K562 (cell line): Measurements from ENCODE around the gene MACROD2. TPM values are rescaled to one million over a fixed set of nuclear protein-coding genes. Genes with fewer than 3 reads are reported as not detected.

Experiments used
- CHD7 ChIP-seq: fragments of 200-600 bp; sonication (generic); IDR thresholded peaks from one replicate; pipeline ENCODE4 v1.6.1; 2012; ENCODE audit warnings: mild to moderate bottlenecking, low read depth, low read length, inconsistent platforms
- ERF ChIP-seq: fragments of 450-650 bp; formaldehyde crosslinking; IDR thresholded peaks from 2 replicates; pipeline ENCODE4 v1.4.0; 2020; ENCODE audit warnings: mild to moderate bottlenecking, mixed read lengths
- GTF2E2 ChIP-seq: fragments of 200-800 bp; sonication (Bioruptor generic); IDR thresholded peaks from 2 replicates; pipeline ENCODE4 v1.6.1; 2016; ENCODE audit warnings: missing genetic modification characterization, missing compliant biosample characterization
- RB1 ChIP-seq: fragments of 450-650 bp; IDR thresholded peaks from 2 replicates; pipeline ENCODE4 v1.6.1; 2017; ENCODE audit warnings: low read depth, mild to moderate bottlenecking
- SIN3B ChIP-seq: fragments of 450-650 bp; IDR thresholded peaks from 2 replicates; pipeline ENCODE4 v1.6.1; 2017; ENCODE audit warnings: low read depth, mild to moderate bottlenecking, moderate library complexity
- polyA plus RNA-seq, 8 experiments: library from polyadenylated mRNA; depleted of rRNA in 4 of 8; stranded (reverse) in 5 of 8; unstranded in 3 of 8; fragments of >200 nt; fragmentation: Nextera tagmentation in 2 of 8; fragmentation: Illumina TruSeq in 1 of 8; extraction: Ambion mirVana in 2 of 8; extraction: Trizol in 1 of 8; gene quantifications; 2 replicates each; pipeline versions ENCODE4 v1.2.1 to v1.2.3, GENCODE V29; 2011 to 2014; ENCODE audit warnings: inconsistent platforms in 1 of 8, missing spikeins in 1 of 8
- total RNA-seq, 7 experiments: library from RNA; depleted of rRNA in 6 of 7; stranded (reverse); fragments of >200 nt in 6 of 7; fragmentation: Illumina TruSeq in 2 of 7; extraction: Trizol in 2 of 7; gene quantifications; 2 replicates each; pipeline versions ENCODE4 v1.2.1 to v1.2.3, GENCODE V29; 2011 to 2021; ENCODE audit warnings: low replicate concordance in 1 of 7
- TF ChIP-seq, protein P1 (sequence below), 2 experiments: fragments of 450-650 bp in 1 of 2; IDR thresholded peaks; 2 replicates each; pipeline ENCODE4 v1.6.1; 2011 to 2017; ENCODE audit warnings: low read depth in 2 of 2, antibody characterized with exemption in 1 of 2, borderline replicate concordance in 1 of 2, low read length in 1 of 2, mild to moderate bottlenecking in 1 of 2, mixed read lengths in 1 of 2; ENCODE audit not compliant: control insufficient read depth in 1 of 2

Gene MACROD2
- total and polyA plus RNA-seq, 9 of the 15 experiments (the other 6 are each of a cell fraction or from before 2014, with no cell fraction given): not detected

DNA sequence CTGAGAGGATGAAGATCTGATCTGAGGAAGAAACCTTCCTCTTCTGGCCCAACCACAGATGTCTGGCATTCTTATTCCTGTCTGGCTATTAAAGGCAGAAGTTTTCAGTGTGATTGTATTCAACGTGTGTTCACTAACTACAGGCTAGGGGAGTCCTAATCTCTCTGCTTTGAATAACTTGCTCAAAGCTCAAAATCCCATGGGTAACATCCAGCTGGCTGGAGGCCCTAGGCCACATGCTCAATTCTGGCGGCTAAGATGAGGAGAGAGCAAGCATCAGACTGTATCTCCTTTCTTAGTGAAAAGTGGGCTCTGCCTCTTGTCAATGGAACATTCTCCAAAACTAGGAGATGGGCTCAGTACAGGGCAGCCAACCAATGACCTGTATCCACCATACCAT, 2099.9 kb downstream of the MACROD2 start (continued):
- TF ChIP-seq, protein P1, sequence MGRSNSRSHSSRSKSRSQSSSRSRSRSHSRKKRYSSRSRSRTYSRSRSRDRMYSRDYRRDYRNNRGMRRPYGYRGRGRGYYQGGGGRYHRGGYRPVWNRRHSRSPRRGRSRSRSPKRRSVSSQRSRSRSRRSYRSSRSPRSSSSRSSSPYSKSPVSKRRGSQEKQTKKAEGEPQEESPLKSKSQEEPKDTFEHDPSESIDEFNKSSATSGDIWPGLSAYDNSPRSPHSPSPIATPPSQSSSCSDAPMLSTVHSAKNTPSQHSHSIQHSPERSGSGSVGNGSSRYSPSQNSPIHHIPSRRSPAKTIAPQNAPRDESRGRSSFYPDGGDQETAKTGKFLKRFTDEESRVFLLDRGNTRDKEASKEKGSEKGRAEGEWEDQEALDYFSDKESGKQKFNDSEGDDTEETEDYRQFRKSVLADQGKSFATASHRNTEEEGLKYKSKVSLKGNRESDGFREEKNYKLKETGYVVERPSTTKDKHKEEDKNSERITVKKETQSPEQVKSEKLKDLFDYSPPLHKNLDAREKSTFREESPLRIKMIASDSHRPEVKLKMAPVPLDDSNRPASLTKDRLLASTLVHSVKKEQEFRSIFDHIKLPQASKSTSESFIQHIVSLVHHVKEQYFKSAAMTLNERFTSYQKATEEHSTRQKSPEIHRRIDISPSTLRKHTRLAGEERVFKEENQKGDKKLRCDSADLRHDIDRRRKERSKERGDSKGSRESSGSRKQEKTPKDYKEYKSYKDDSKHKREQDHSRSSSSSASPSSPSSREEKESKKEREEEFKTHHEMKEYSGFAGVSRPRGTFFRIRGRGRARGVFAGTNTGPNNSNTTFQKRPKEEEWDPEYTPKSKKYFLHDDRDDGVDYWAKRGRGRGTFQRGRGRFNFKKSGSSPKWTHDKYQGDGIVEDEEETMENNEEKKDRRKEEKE (IDR thresholded peaks at IDR 0.05; ENCODE audit: borderline replicate concordance in 1 of 2, control insufficient read depth in 1 of 2, low read depth in 2 of 2, low read length in 1 of 2): no peak
- no peak for TF ChIP-seq GTF2E2
- TF ChIP-seq RB1: no peak
- no peak for TF ChIP-seq CHD7
- TF ChIP-seq ERF (CRISPR knock-in tag): no peak
- no peak for TF ChIP-seq SIN3B
